MCF 10A (cell line): Measurements from ENCODE around the gene TMEM164. TPM values are rescaled to one million over a fixed set of nuclear protein-coding genes. Genes with fewer than 3 reads are reported as not detected.

ENCODE experiments used
- Bru-seq: library from RNA; stranded (reverse); fragments of 400-500 nt; gene quantifications from one replicate; lab custom pipeline; 2021; lab: Mats Ljungman, UMichigan
- BruChase-seq, 2 experiments: library from RNA; stranded (reverse); fragments of 400-500 nt; gene quantifications; one replicate each; lab custom pipeline; 2021; lab: Mats Ljungman, UMichigan
- BruUV-seq: library from RNA; stranded (reverse); fragments of 400-500 nt; replicated peaks from 2 replicates; lab custom pipeline; 2021; lab: Mats Ljungman, UMichigan
- CTCF ChIA-PET: fragments of 300-600 bp; sonication (Branson Sonifier 250); formaldehyde crosslinking; extraction: SDS; loops from one replicate; lab custom pipeline; 2021; ENCODE audit warnings: antibody characterized with exemption, inconsistent platforms; lab: Yijun Ruan, JAX
- POLR2A ChIA-PET: fragments of 300-600, 350-650 bp; sonication (Branson Sonifier 250); formaldehyde crosslinking; extraction: SDS; loops from one replicate; lab custom pipeline; 2020; ENCODE audit warnings: antibody characterized with exemption, inconsistent platforms; lab: Yijun Ruan, JAX
- DNase-seq: peaks from one replicate; pipeline ENCODE4 v3.0.0-alpha.2; 2018; ENCODE audit not compliant: unreplicated experiment
- H3K27ac Mint-ChIP-seq: one replicate; pipeline ENCODE4 v1.8.0; 2022; ENCODE audit warnings: mild to moderate bottlenecking, low read depth, mixed read lengths; ENCODE audit not compliant: unreplicated experiment
- H3K27me3 Mint-ChIP-seq: one replicate; pipeline ENCODE4 v1.8.0; 2022; ENCODE audit warnings: mixed read lengths; ENCODE audit not compliant: insufficient read depth, unreplicated experiment
- H3K36me3 Mint-ChIP-seq: one replicate; pipeline ENCODE4 v1.8.0; 2022; ENCODE audit warnings: mild to moderate bottlenecking, moderate library complexity, mixed read lengths; ENCODE audit not compliant: insufficient read depth, unreplicated experiment
- H3K4me1 Mint-ChIP-seq: one replicate; pipeline ENCODE4 v1.8.0; 2022; ENCODE audit warnings: mixed read lengths; ENCODE audit not compliant: insufficient read depth, unreplicated experiment
- H3K4me3 Mint-ChIP-seq: one replicate; pipeline ENCODE4 v1.8.0; 2022; ENCODE audit warnings: mild to moderate bottlenecking, moderate library complexity, mixed read lengths; ENCODE audit not compliant: unreplicated experiment
- H3K9me3 Mint-ChIP-seq: one replicate; pipeline ENCODE4 v1.8.0; 2022; ENCODE audit warnings: mixed read lengths; ENCODE audit not compliant: unreplicated experiment
- intact Hi-C: fragments of 100-400 bp; cut with micrococcal nuclease; formaldehyde crosslinking; loops from 2 replicates; pipeline ENCODE4 v1.14.1; 2022
- long read RNA-seq: library from polyadenylated mRNA; stranded (forward); transcript quantifications from one replicate; pipeline ENCODE4 v2.0.0, GENCODE V29; 2022
- total RNA-seq: library from RNA; stranded (reverse); gene quantifications from 2 replicates; pipeline ENCODE4 v1.2.3, GENCODE V29; 2022
- TF ChIP-seq, protein P1 (sequence below): fragments of 200-600 bp; IDR thresholded peaks from one replicate; pipeline ENCODE4 v1.8.0; 2022; ENCODE audit warnings: antibody characterized with exemption, mild to moderate bottlenecking; ENCODE audit not compliant: unreplicated experiment

Gene TMEM164
- total RNA-seq (39.2 and 39.4 TPM in 2 replicates), Bru-seq, nascent RNA (percentile 74 among the genes with signal in this experiment), BruChase-seq, experiment 1, labeled RNA remaining after a 6-hour chase (percentile 68 among the genes with signal in this experiment), BruChase-seq, experiment 2, labeled RNA remaining after a 2-hour chase (percentile 68 among the genes with signal in this experiment)
- long read RNA-seq, partial matches to known transcripts = 1 of 31 reads
- long read RNA-seq, other reads (novel, unspliced or antisense) = 30 of 31 reads

GRCh38 chrX:110002300-110003166 lies at the start of gene TMEM164:
TSS of gene TMEM164 (plus strand) at chrX:110003114. CDS start at chrX:110003775, 661 bp downstream.
- TF ChIP-seq, protein P1, sequence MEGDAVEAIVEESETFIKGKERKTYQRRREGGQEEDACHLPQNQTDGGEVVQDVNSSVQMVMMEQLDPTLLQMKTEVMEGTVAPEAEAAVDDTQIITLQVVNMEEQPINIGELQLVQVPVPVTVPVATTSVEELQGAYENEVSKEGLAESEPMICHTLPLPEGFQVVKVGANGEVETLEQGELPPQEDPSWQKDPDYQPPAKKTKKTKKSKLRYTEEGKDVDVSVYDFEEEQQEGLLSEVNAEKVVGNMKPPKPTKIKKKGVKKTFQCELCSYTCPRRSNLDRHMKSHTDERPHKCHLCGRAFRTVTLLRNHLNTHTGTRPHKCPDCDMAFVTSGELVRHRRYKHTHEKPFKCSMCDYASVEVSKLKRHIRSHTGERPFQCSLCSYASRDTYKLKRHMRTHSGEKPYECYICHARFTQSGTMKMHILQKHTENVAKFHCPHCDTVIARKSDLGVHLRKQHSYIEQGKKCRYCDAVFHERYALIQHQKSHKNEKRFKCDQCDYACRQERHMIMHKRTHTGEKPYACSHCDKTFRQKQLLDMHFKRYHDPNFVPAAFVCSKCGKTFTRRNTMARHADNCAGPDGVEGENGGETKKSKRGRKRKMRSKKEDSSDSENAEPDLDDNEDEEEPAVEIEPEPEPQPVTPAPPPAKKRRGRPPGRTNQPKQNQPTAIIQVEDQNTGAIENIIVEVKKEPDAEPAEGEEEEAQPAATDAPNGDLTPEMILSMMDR = no peak
- Mint-ChIP-seq H3K9me3 (no peaks in the 10 kb centered on the region), H3K27ac (peak within 1 kb of the TSS; percentile 80), H3K4me1 (peaks cover 27% of the 10 kb centered on the region), H3K27me3 (peaks cover 75% of the 10 kb centered on the region), H3K4me3 (peak within 1 kb of the TSS; percentile 84), H3K36me3 (peaks cover 11% of the 10 kb centered on the region)
- ChIA-PET POLR2A (interaction anchor here (0.6 to 3.1 kb wide), 13 partner anchors 20 to 144 kb away, joined by 3 to 16 read pairs (median 3); no protein-coding TSS in a partner anchor), CTCF (interaction anchor here (0.6 to 1.1 kb wide), 5 partner anchors 28 to 381 kb away, joined by 3 read pairs; no protein-coding TSS in a partner anchor)
- intact Hi-C loops = loop anchor here (1.0 to 10.0 kb wide), 4 partner anchors 91 to 412 kb away; no protein-coding TSS in a partner anchor
- peak; percentile 70 for DNase-seq
- no TSS peak for BruUV-seq

DNA sequence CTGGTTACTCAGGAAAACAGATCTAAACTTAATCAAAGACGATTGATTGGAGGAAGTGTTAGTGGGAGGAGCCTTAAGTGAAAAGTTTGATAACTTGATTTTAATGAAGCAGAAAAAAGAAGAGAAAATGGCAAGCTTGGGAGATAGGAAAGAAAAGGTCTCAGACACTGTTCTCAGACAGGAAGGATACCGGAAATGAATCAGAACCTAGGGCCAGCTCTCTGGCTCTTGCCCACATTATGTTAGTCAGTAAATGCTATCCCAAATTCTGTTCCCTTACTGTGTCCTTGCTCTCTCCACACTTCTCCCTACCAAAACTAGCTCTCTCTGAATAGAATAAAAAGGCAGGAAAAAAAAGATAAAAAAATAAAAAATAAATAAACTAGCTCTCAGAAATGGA lies 48.6 kb upstream of the TMEM164 start:
- CTCF ChIA-PET = interaction anchor here (0.7 to 1.7 kb wide), 6 partner anchors 10 to 454 kb away, joined by 3 to 6 read pairs (median 4); no protein-coding TSS in a partner anchor
- no peak overlapping the region for H3K4me3 Mint-ChIP-seq
- peak; percentile 38 for DNase-seq

DNA sequence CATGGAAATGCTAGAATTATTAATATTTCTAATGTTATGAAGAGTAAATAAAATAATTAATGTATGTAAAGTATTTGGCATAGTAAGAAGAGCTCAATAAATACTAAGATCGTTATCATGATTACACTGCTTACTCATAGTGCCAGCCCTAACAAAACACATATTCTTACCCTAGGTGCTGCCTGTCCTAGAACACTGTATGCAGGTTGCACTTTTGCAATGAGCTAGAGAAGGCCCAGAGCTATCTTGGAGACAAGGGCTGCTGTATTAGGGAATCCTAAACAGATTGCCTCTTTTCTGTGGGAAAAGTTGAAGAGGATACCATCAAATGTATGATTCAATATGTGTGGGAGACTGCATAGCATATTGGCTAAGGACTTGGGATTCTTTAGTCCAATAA lies 48.0 kb upstream of the TMEM164 start:
- Mint-ChIP-seq H3K9me3 (no peaks in the 10 kb centered on the region), H3K4me3 (no peak overlapping the region), H3K27ac (peak overlapping the region; percentile 49), H3K27me3 (peaks cover 64% of the 10 kb centered on the region), H3K36me3 (no peaks in the 10 kb centered on the region), H3K4me1 (peaks cover 17% of the 10 kb centered on the region)
- DNase-seq = peak; percentile 16
- no TSS peak for BruUV-seq
- POLR2A ChIA-PET = interaction anchor here (0.5 to 3.0 kb wide), 9 partner anchors 7 to 240 kb away, joined by 3 to 16 read pairs (median 5); partner anchors contain the start of gene TMEM164
- intact Hi-C loops = no loop called here
- CTCF ChIA-PET = interaction anchor here (0.6 to 1.7 kb wide), 3 partner anchors 36 to 454 kb away, joined by 3 to 5 read pairs (median 4); no protein-coding TSS in a partner anchor
- TF ChIP-seq, protein P1 = no peak

More for the DNA sequence above, 48.6 kb upstream of the TMEM164 start:
- peak overlapping the region; percentile 29 for H3K27ac Mint-ChIP-seq
- peaks cover 64% of the 10 kb centered on the region for H3K27me3 Mint-ChIP-seq
- peaks cover 17% of the 10 kb centered on the region for H3K4me1 Mint-ChIP-seq
- no peaks in the 10 kb centered on the region for H3K36me3 Mint-ChIP-seq
- no TSS peak for BruUV-seq
- POLR2A ChIA-PET = interaction anchor here (0.5 to 3.0 kb wide), 10 partner anchors 8 to 239 kb away, joined by 3 to 16 read pairs (median 5); partner anchors contain the start of gene TMEM164
- intact Hi-C loops = no loop called here
- no peaks in the 10 kb centered on the region for H3K9me3 Mint-ChIP-seq
- TF ChIP-seq, protein P1 = no peak
